H9 (cell line): ENCODE measurements around the gene TRAF3. TPM values are rescaled to one million over a fixed set of nuclear protein-coding genes. Genes with fewer than 3 reads are reported as not detected.

Experiments used
- DNase-seq: peaks from one replicate; pipeline ENCODE4 v3.0.0-alpha.2; 2017
- H2AFZ ChIP-seq: one replicate; pipeline ENCODE4 v1.6.1; 2013; ENCODE audit warnings: mild to moderate bottlenecking, low read length, control low read depth, moderate library complexity
- H2AK5ac ChIP-seq: 2 replicates; pipeline ENCODE4 v1.6.1; 2013; ENCODE audit warnings: low read length, control low read depth, mixed read lengths; ENCODE audit not compliant: insufficient read length
- H2BK120ac ChIP-seq: one replicate; pipeline ENCODE4 v1.6.1; 2013; ENCODE audit warnings: low read depth, mild to moderate bottlenecking, low read length, control low read depth, inconsistent platforms; ENCODE audit not compliant: poor library complexity, severe bottlenecking
- H2BK12ac ChIP-seq: 2 replicates; pipeline ENCODE4 v1.6.1; 2013; ENCODE audit warnings: low read length, control low read depth, mixed read lengths, low read depth; ENCODE audit not compliant: insufficient read length
- H2BK15ac ChIP-seq: 2 replicates; pipeline ENCODE4 v1.6.1; 2013; ENCODE audit warnings: low read depth, low read length, control low read depth
- H2BK20ac ChIP-seq: one replicate; pipeline ENCODE4 v1.6.1; 2013; ENCODE audit warnings: low read depth, mild to moderate bottlenecking, low read length, control low read depth, inconsistent platforms; ENCODE audit not compliant: poor library complexity, severe bottlenecking
- H2BK5ac ChIP-seq: 2 replicates; pipeline ENCODE4 v1.6.1; 2013; ENCODE audit warnings: low read length, control low read depth, mixed read lengths; ENCODE audit not compliant: insufficient read length
- H3K14ac ChIP-seq: 2 replicates; pipeline ENCODE4 v1.6.1; 2013; ENCODE audit warnings: low read length, control low read depth; ENCODE audit not compliant: insufficient read depth
- H3K18ac ChIP-seq: 2 replicates; pipeline ENCODE4 v1.6.1; 2013; ENCODE audit warnings: low read depth, mild to moderate bottlenecking, mixed read lengths, low read length, control low read depth; ENCODE audit not compliant: insufficient read length
- H3K23ac ChIP-seq: 2 replicates; pipeline ENCODE4 v1.6.1; 2013; ENCODE audit warnings: low read length, control low read depth, mixed read lengths, low read depth; ENCODE audit not compliant: insufficient read length
- H3K23me2 ChIP-seq: 2 replicates; pipeline ENCODE4 v1.6.1; 2013; ENCODE audit warnings: low read depth, mild to moderate bottlenecking, mixed read lengths, low read length, control low read depth; ENCODE audit not compliant: insufficient read length, poor library complexity, severe bottlenecking
- H3K27ac ChIP-seq: 2 replicates; pipeline ENCODE4 v1.5.1; 2013; ENCODE audit warnings: low read length, control low read depth, mixed read lengths, low read depth; ENCODE audit not compliant: insufficient read length
- H3K27me3 ChIP-seq: 2 replicates; pipeline ENCODE4 v1.6.1; 2013; ENCODE audit warnings: low read length, control low read depth, inconsistent platforms; ENCODE audit not compliant: insufficient read depth
- H3K4ac ChIP-seq: 2 replicates; pipeline ENCODE4 v1.6.1; 2013; ENCODE audit warnings: low read depth, mild to moderate bottlenecking, control low read depth, inconsistent platforms, low read length, moderate library complexity
- H3K4me1 ChIP-seq: 2 replicates; pipeline ENCODE4 v1.6.1; 2013; ENCODE audit warnings: low read length, control low read depth, inconsistent platforms; ENCODE audit not compliant: insufficient read depth
- H3K4me2 ChIP-seq: 2 replicates; pipeline ENCODE4 v1.6.1; 2013; ENCODE audit warnings: low read length, control low read depth, mixed read lengths; ENCODE audit not compliant: insufficient read length, insufficient read depth
- H3K56ac ChIP-seq: 2 replicates; pipeline ENCODE4 v1.6.1; 2013; ENCODE audit warnings: low read depth, mild to moderate bottlenecking, mixed read lengths, low read length, control low read depth; ENCODE audit not compliant: insufficient read length
- H3K79me1 ChIP-seq: 2 replicates; pipeline ENCODE4 v1.6.1; 2013; ENCODE audit warnings: low read depth, mild to moderate bottlenecking, moderate library complexity, low read length, control low read depth, inconsistent platforms; ENCODE audit not compliant: insufficient read depth, poor library complexity, severe bottlenecking
- H3K79me2 ChIP-seq: 2 replicates; pipeline ENCODE4 v1.6.1; 2013; ENCODE audit warnings: low read length, control low read depth, inconsistent platforms; ENCODE audit not compliant: insufficient read depth
- H3K9ac ChIP-seq: 2 replicates; pipeline ENCODE4 v1.6.1; 2013; ENCODE audit warnings: low read length, control low read depth, mixed read lengths; ENCODE audit not compliant: insufficient read length; ENCODE audit errors: extremely low read depth
- H3K9me3 ChIP-seq: one replicate; pipeline ENCODE4 v1.6.1; 2013; ENCODE audit warnings: low read depth, low read length, inconsistent platforms; ENCODE audit not compliant: control insufficient read depth
- H3T11ph ChIP-seq: one replicate; pipeline ENCODE4 v1.6.1; 2013; ENCODE audit warnings: mild to moderate bottlenecking, low read length, control low read depth, inconsistent platforms
- H4K20me1 ChIP-seq: one replicate; pipeline ENCODE4 v1.6.1; 2013; ENCODE audit not compliant: control insufficient read depth, insufficient read length, insufficient read depth
- H4K5ac ChIP-seq: 2 replicates; pipeline ENCODE4 v1.6.1; 2013; ENCODE audit warnings: low read depth, mild to moderate bottlenecking, mixed read lengths, low read length, control low read depth; ENCODE audit not compliant: insufficient read length
- H4K8ac ChIP-seq: replicated peaks from 2 replicates; pipeline ENCODE4 v1.6.1; 2013; ENCODE audit warnings: low read length, control low read depth, mixed read lengths, low read depth; ENCODE audit not compliant: insufficient read length
- H4K91ac ChIP-seq: 2 replicates; pipeline ENCODE4 v1.6.1; 2013; ENCODE audit warnings: low read depth, mild to moderate bottlenecking, moderate library complexity, mixed read lengths, low read length, control low read depth; ENCODE audit not compliant: insufficient read length
- H3K27ac Mint-ChIP-seq, 3 experiments: 2 replicates in 2 of 3; 3 replicates in 1 of 3; pipeline ENCODE4 v1.8.0; 2020 to 2021; ENCODE audit warnings: mixed read lengths in 3 of 3, mild to moderate bottlenecking in 1 of 3, moderate library complexity in 1 of 3
- H3K27me3 Mint-ChIP-seq: 2 replicates; pipeline ENCODE4 v1.8.0; 2021; ENCODE audit warnings: low read depth, mild to moderate bottlenecking, moderate library complexity, mixed read lengths
- H3K36me3 Mint-ChIP-seq, 3 experiments: 2 replicates in 2 of 3; 3 replicates in 1 of 3; pipeline ENCODE4 v1.8.0; 2020 to 2021; ENCODE audit warnings: low read depth in 3 of 3, mixed read lengths in 3 of 3; ENCODE audit not compliant: insufficient read depth in 1 of 3
- H3K4me1 Mint-ChIP-seq, 2 experiments: 2 replicates each; pipeline ENCODE4 v1.8.0; 2020; ENCODE audit warnings: mixed read lengths in 2 of 2
- H3K4me3 Mint-ChIP-seq, 2 experiments: 2 replicates in 1 of 2; 3 replicates in 1 of 2; pipeline ENCODE4 v1.8.0; 2020 to 2021; ENCODE audit warnings: mild to moderate bottlenecking in 2 of 2, mixed read lengths in 2 of 2, moderate library complexity in 1 of 2
- H3K9me3 Mint-ChIP-seq, 2 experiments: 2 replicates in 1 of 2; 3 replicates in 1 of 2; pipeline ENCODE4 v1.8.0; 2020; ENCODE audit warnings: mild to moderate bottlenecking in 2 of 2, mixed read lengths in 2 of 2, moderate library complexity in 1 of 2
- CTCF ChIP-seq: fragments of 200-600 bp; sonication (generic); conservative IDR thresholded peaks from 3 replicates; pipeline ENCODE4 v1.8.0; 2021; ENCODE audit warnings: antibody characterized with exemption, mild to moderate bottlenecking
- whole genome bisulfite sequencing: extraction: QIAGEN DNeasy Blood & Tissue Kit; methylation state at CpG from one replicate; pipeline ENCODE4 v1.1.7; 2013; ENCODE audit warnings: missing lambda C conversion rate, low lambda C conversion rate, mixed read lengths; ENCODE audit not compliant: insufficient read length; ENCODE audit errors: extremely low coverage; 5-methylcytosine and 5-hydroxymethylcytosine counted together
- total RNA-seq: library from RNA; stranded (reverse); gene quantifications from 2 replicates; pipeline ENCODE4 v1.2.1, GENCODE V29; 2021

TRAF3 gene
- total RNA-seq, 1 experiment from 2014 or later, result 9.6 TPM

- H4K91ac ChIP-seq, result no peak overlapping the region
- no peak overlapping the region for H2AFZ ChIP-seq
- Mint-ChIP-seq H3K4me3 (no peak overlapping the region), H3K36me3 (no peaks in the 10 kb centered on the region), H3K27ac (no peak overlapping the region), H3K9me3 (no peaks in the 10 kb centered on the region), H3K27me3 (no peaks in the 10 kb centered on the region), H3K4me1 (peaks cover 0 to 2% of the 10 kb centered on the region in 2 experiments; a peak in 1 of 4 replicates)
- no peak overlapping the region for H3K4ac ChIP-seq
- H2BK5ac ChIP-seq, result no peak overlapping the region
- no peaks in the 10 kb centered on the region for H3K79me1 ChIP-seq
- no peak for DNase-seq
- H3K9ac ChIP-seq, result no peak overlapping the region
- H3K27ac ChIP-seq, result no peak overlapping the region
- no peaks in the 10 kb centered on the region for H3K4me1 ChIP-seq
- no peak overlapping the region for H2BK120ac ChIP-seq
- H3K4me2 ChIP-seq, result no peak overlapping the region
- H4K20me1 ChIP-seq, result peaks cover 3% of the 10 kb centered on the region
- H4K8ac ChIP-seq, result no peak overlapping the region
- H3T11ph ChIP-seq, result no peak overlapping the region
- H3K14ac ChIP-seq, result no peak overlapping the region
- H2BK15ac ChIP-seq, result no peak overlapping the region
- H2AK5ac ChIP-seq, result no peak overlapping the region
- peaks cover 11% of the 10 kb centered on the region for H3K27me3 ChIP-seq
- H3K79me2 ChIP-seq, result no peaks in the 10 kb centered on the region
- no peak overlapping the region for H3K23ac ChIP-seq
- 100% methylated on average over 1 of the region's 2 CpGs for WGBS
- H2BK12ac ChIP-seq, result no peak overlapping the region
- no peak overlapping the region for H3K56ac ChIP-seq
- H4K5ac ChIP-seq, result no peak overlapping the region
- H2BK20ac ChIP-seq, result no peak overlapping the region
- no peaks in the 10 kb centered on the region for H3K23me2 ChIP-seq
- no peak overlapping the region for H3K18ac ChIP-seq
- TF ChIP-seq CTCF, result no peak
- no peaks in the 10 kb centered on the region for H3K9me3 ChIP-seq
Observed at GRCh38 chr14:102918438-102918837, 141.2 kb downstream of the TRAF3 start.
